ENCODE measurements around the gene RND1.

RND1 gene

GRCh38 chr12:48828841-48829575, 36.7 kb downstream of the RND1 start:
- DNase-seq (ENCODE audit: extremely low read depth in 1 of 2, low read depth in 1 of 2), result no peak

- DNase-seq (ENCODE audit: extremely low read depth in 1 of 2, low read depth in 1 of 2), result no peak
Observed at GRCh38 chr12:48828293-48828692, 37.4 kb downstream of the RND1 start.

- DNase-seq (ENCODE audit: extremely low read depth in 1 of 2, low read depth in 1 of 2), result no peak
Observed at GRCh38 chr12:48827513-48828096, 38.1 kb downstream of the RND1 start.

- DNase-seq (ENCODE audit: extremely low read depth in 1 of 2, low read depth in 1 of 2), result no peak
Observed at GRCh38 chr12:48827026-48827425, 38.6 kb downstream of the RND1 start.

GRCh38 chr12:48826209-48826855, 39.3 kb downstream of the RND1 start:
- DNase-seq (ENCODE audit: extremely low read depth in 1 of 2, low read depth in 1 of 2), result no peak

- no peak for DNase-seq (ENCODE audit: extremely low read depth in 1 of 2, low read depth in 1 of 2)
Observed at GRCh38 chr12:48824905-48825304, 40.8 kb downstream of the RND1 start.

GRCh38 chr12:48824112-48824511, 41.6 kb downstream of the RND1 start:
- no peak for DNase-seq (ENCODE audit: extremely low read depth in 1 of 2, low read depth in 1 of 2)

GRCh38 chr12:48823281-48823680, 42.4 kb downstream of the RND1 start:
- DNase-seq (ENCODE audit: extremely low read depth in 1 of 2, low read depth in 1 of 2), result no peak

- DNase-seq (ENCODE audit: extremely low read depth in 1 of 2, low read depth in 1 of 2), result no peak
Observed at GRCh38 chr12:48822711-48823110, 43.0 kb downstream of the RND1 start.

GRCh38 chr12:48822139-48822538, 43.5 kb downstream of the RND1 start:
- no peak for DNase-seq (ENCODE audit: extremely low read depth in 1 of 2, low read depth in 1 of 2)

- no peak for DNase-seq (ENCODE audit: extremely low read depth in 1 of 2, low read depth in 1 of 2)
Observed at GRCh38 chr12:48819986-48820725, 45.5 kb downstream of the RND1 start.

GRCh38 chr12:48818831-48819590, 46.7 kb downstream of the RND1 start:
- DNase-seq (ENCODE audit: extremely low read depth in 1 of 2, low read depth in 1 of 2), result no peak

- DNase-seq (ENCODE audit: extremely low read depth in 1 of 2, low read depth in 1 of 2), result peak; percentile 47 to 64
Observed at GRCh38 chr12:48817873-48818830, 47.5 kb downstream of the RND1 start, which contains the start of gene CACNB3. Gene CACNB3, plus strand, starts transcription at chr12:48818496. Its CDS starts 434 bp downstream, at chr12:48818930.

- DNase-seq (ENCODE audit: extremely low read depth in 1 of 2, low read depth in 1 of 2), result no peak
Observed at GRCh38 chr12:48816143-48816854, 49.4 kb downstream of the RND1 start.

- DNase-seq (ENCODE audit: extremely low read depth in 1 of 2, low read depth in 1 of 2), result no peak
Observed at GRCh38 chr12:48815126-48816110, 50.3 kb downstream of the RND1 start.

GRCh38 chr12:48814262-48815125, 51.2 kb downstream of the RND1 start:
- DNase-seq (ENCODE audit: extremely low read depth in 1 of 2, low read depth in 1 of 2), result peak; percentile 64 to 67

Measured in stimulated activated CD8-positive, alpha-beta memory T cell treated with anti-CD3 and anti-CD28 coated beads, Interleukin-7, amount 100 ng/mL, for 48 hours (primary cell).